Fibroblast of villous mesenchyme (primary cell): ENCODE results near the gene POLR2A. TPM values are rescaled to one million over a fixed set of nuclear protein-coding genes. Genes with fewer than 3 reads are reported as not detected.

ENCODE experiments used
- DNase-seq: peaks from one replicate; pipeline ENCODE4 v3.0.0-alpha.2; 2010; ENCODE audit warnings: low read depth
- H3K4me3 ChIP-seq: 2 replicates; pipeline ENCODE4 v1.5.1; 2011; ENCODE audit warnings: low read depth, mild to moderate bottlenecking, low read length
- CTCF ChIP-seq: IDR thresholded peaks from 2 replicates; pipeline ENCODE4 v1.5.1; 2012; ENCODE audit warnings: low read depth, mild to moderate bottlenecking, low read length; ENCODE audit not compliant: insufficient read depth
- total RNA-seq: library from RNA; depleted of rRNA; stranded (reverse); fragments of >200 nt; gene quantifications from 2 replicates; pipeline ENCODE4 v1.2.3, GENCODE V29; 2012

The POLR2A gene
- total RNA-seq, 1 donor, result 118 TPM

GRCh38 chr17:7490144-7490543 is 6.0 kb downstream of the POLR2A start:
- DNase-seq, result no peak
- H3K4me3 ChIP-seq, result no peak overlapping the region
- TF ChIP-seq CTCF, result no peak

GRCh38 chr17:7491583-7491982 is 7.4 kb downstream of the POLR2A start:
- no peak for TF ChIP-seq CTCF
- no peak overlapping the region for H3K4me3 ChIP-seq

GRCh38 chr17:7493941-7494340 is 9.8 kb downstream of the POLR2A start:
- no peak for DNase-seq
- no peak overlapping the region for H3K4me3 ChIP-seq
- no peak for TF ChIP-seq CTCF

More at GRCh38 chr17:7491583-7491982, 7.4 kb downstream of the POLR2A start:
- no peak for DNase-seq

GRCh38 chr17:7495906-7496434 is 11.8 kb downstream of the POLR2A start:
- H3K4me3 ChIP-seq, result no peak overlapping the region
- no peak for DNase-seq
- no peak for TF ChIP-seq CTCF

- no peak for TF ChIP-seq CTCF
Measured at GRCh38 chr17:7496470-7497183, 12.5 kb downstream of the POLR2A start.

GRCh38 chr17:7497228-7497627 is 13.1 kb downstream of the POLR2A start:
- no peak for DNase-seq
- no peak for TF ChIP-seq CTCF

More at GRCh38 chr17:7496470-7497183, 12.5 kb downstream of the POLR2A start:
- DNase-seq, result no peak
- no peak overlapping the region for H3K4me3 ChIP-seq

More at GRCh38 chr17:7497228-7497627, 13.1 kb downstream of the POLR2A start:
- no peak overlapping the region for H3K4me3 ChIP-seq
